Cardiac muscle cell (in vitro differentiated cells and primary cell): Measurements from ENCODE around the gene FAM3D. TPM values are rescaled to one million over a fixed set of nuclear protein-coding genes. Genes with fewer than 3 reads are reported as not detected.

Experiments used
- DNase-seq, 2 donors: peaks; one replicate each; pipeline versions ENCODE4 v3.0.0 to v3.0.0-alpha.2; 2010 to 2017; ENCODE audit warnings: low read depth in 1 of 2, low spot score in 1 of 2
- H3K27ac ChIP-seq: fragments of 200-600 bp; sonication (generic); 2 replicates; pipeline ENCODE4 v1.5.1; 2016
- H3K27me3 ChIP-seq: fragments of 200-600 bp; sonication (generic); 2 replicates; pipeline ENCODE4 v1.6.0; 2016; ENCODE audit warnings: control low read depth
- H3K36me3 ChIP-seq: fragments of 200-600 bp; sonication (generic); 2 replicates; pipeline ENCODE4 v1.5.1; 2016; ENCODE audit warnings: control low read depth
- H3K4me1 ChIP-seq: fragments of 200-600 bp; sonication (generic); 2 replicates; pipeline ENCODE4 v1.8.1; 2017; ENCODE audit warnings: low read depth, mild to moderate bottlenecking, mixed run types
- H3K4me3 ChIP-seq: fragments of 200-600 bp; sonication (generic); 2 replicates; pipeline ENCODE4 v1.5.1; 2016; ENCODE audit warnings: mild to moderate bottlenecking
- H3K9me3 ChIP-seq: fragments of 200-600 bp; sonication (generic); 2 replicates; pipeline ENCODE4 v1.5.1; 2017; ENCODE audit warnings: low read depth, mild to moderate bottlenecking, control low read depth
- CTCF ChIP-seq: IDR thresholded peaks from 2 replicates; pipeline ENCODE4 v1.5.1; 2012; ENCODE audit warnings: low read depth, mild to moderate bottlenecking, low read length
- polyA plus RNA-seq: library from polyadenylated mRNA; unstranded; fragments of >200 nt; fragmentation: Nextera tagmentation; extraction: Ambion mirVana; gene quantifications from 2 replicates; pipeline ENCODE4 v1.2.1, GENCODE V29; 2016
- total RNA-seq: library from RNA; depleted of rRNA; stranded (reverse); fragments of >200 nt; gene quantifications from 2 replicates; pipeline ENCODE4 v1.2.3, GENCODE V29; 2016

The FAM3D gene
- total and polyA plus RNA-seq, 2 experiments from 2014 or later, result 1.5 TPM; not detected in 1

- no peak for TF ChIP-seq CTCF
- H3K27ac ChIP-seq, result no peak overlapping the region
- no peaks in the 10 kb centered on the region for H3K4me1 ChIP-seq
- no peaks in the 10 kb centered on the region for H3K9me3 ChIP-seq
- no peak overlapping the region for H3K4me3 ChIP-seq
- H3K27me3 ChIP-seq, result peaks cover 63% of the 10 kb centered on the region
- no peaks in the 10 kb centered on the region for H3K36me3 ChIP-seq
- peak in 1 of 2 donors; percentile 46 for DNase-seq
These were observed 81.9 kb downstream of the FAM3D start for GRCh38 chr3:58584690-58585004.

Other genes starting within 250 kb of the FAM3D start
- 260 and 584 TPM in 2 replicates for gene PDHB, start 232.9 kb downstream of the FAM3D start, total RNA-seq
- gene PDHB, start 232.9 kb downstream of the FAM3D start, polyA plus RNA-seq, result 247 and 266 TPM in 2 replicates
- gene KCTD6, start 174.7 kb downstream of the FAM3D start, total RNA-seq, result 15.7 and 17.6 TPM in 2 replicates
- gene KCTD6, start 174.7 kb downstream of the FAM3D start, polyA plus RNA-seq, result 31.0 and 32.1 TPM in 2 replicates
- 18.9 and 27.3 TPM in 2 replicates for gene ACOX2, start 129.6 kb downstream of the FAM3D start, total RNA-seq
- 24.3 and 42.5 TPM in 2 replicates for gene ACOX2, start 129.6 kb downstream of the FAM3D start, polyA plus RNA-seq
- gene FAM107A, start 89.4 kb downstream of the FAM3D start, total RNA-seq, result not detected in 2 replicates
- not detected in 2 replicates for gene FAM107A, start 89.4 kb downstream of the FAM3D start, polyA plus RNA-seq